ENCODE results near the gene LRRC32.

- no peak for TF ChIP-seq CTCF (conservative IDR thresholded peaks at IDR 0.05; ENCODE audit: low read depth, low read length)
- TF ChIP-seq EZH2 (IDR thresholded peaks at IDR 0.05; ENCODE audit: low read length, unreplicated experiment) = no peak
Measured at GRCh38 chr11:76628408-76628947, 42.1 kb downstream of the LRRC32 start.

All from PC-3 (cell line).